GM21381 (cell line): ENCODE results near the gene MXI1.
A peak's percentile ranks its signal among the peaks of the same experiment; 100 is the strongest.

Experiments
- ATAC-seq: cut with Tn5 transposase; IDR thresholded peaks from one replicate; pipeline ENCODE4 v1.9.1; 2021; ENCODE audit warnings: mild to moderate bottlenecking, moderate library complexity; ENCODE audit not compliant: unreplicated experiment

MXI1 gene

GRCh38 chr10:110215286-110216170, 8.1 kb downstream of the MXI1 start:
- no peak for ATAC-seq

GRCh38 chr10:110216240-110216639, 8.8 kb downstream of the MXI1 start:
- no peak for ATAC-seq

- no peak for ATAC-seq
Measured at GRCh38 chr10:110216942-110217661, 9.7 kb downstream of the MXI1 start.

- ATAC-seq, result no peak
Measured at GRCh38 chr10:110217662-110218008, 10.2 kb downstream of the MXI1 start.

- no peak for ATAC-seq
Measured at GRCh38 chr10:110218632-110219031, 11.2 kb downstream of the MXI1 start.

GRCh38 chr10:110219884-110220283, 12.5 kb downstream of the MXI1 start:
- ATAC-seq, result no peak

- no peak for ATAC-seq
Measured at GRCh38 chr10:110220398-110220797, 13.0 kb downstream of the MXI1 start.

GRCh38 chr10:110221044-110221720, 13.8 kb downstream of the MXI1 start:
- ATAC-seq, result no peak

- ATAC-seq, result peak; percentile 38
Measured at GRCh38 chr10:110221721-110222261, 14.4 kb downstream of the MXI1 start.

- no peak for ATAC-seq
Measured at GRCh38 chr10:110222641-110223297, 15.4 kb downstream of the MXI1 start.

GRCh38 chr10:110223298-110223925, 16.0 kb downstream of the MXI1 start:
- no peak for ATAC-seq

GRCh38 chr10:110224992-110225391, 17.6 kb downstream of the MXI1 start:
- ATAC-seq, result no peak

- no peak for ATAC-seq
Measured at GRCh38 chr10:110225441-110225755, 18.0 kb downstream of the MXI1 start.

GRCh38 chr10:110225756-110226542, 18.5 kb downstream of the MXI1 start:
- ATAC-seq, result peak; percentile 74

GRCh38 chr10:110226543-110226925, 19.1 kb downstream of the MXI1 start:
- ATAC-seq, result no peak

GRCh38 chr10:110226926-110227641, 19.7 kb downstream of the MXI1 start:
- no peak for ATAC-seq

GRCh38 chr10:110228066-110228465, 20.7 kb downstream of the MXI1 start:
- no peak for ATAC-seq

GRCh38 chr10:110229155-110229554, 21.8 kb downstream of the MXI1 start:
- no peak for ATAC-seq

- no peak for ATAC-seq
Measured at GRCh38 chr10:110233846-110234245, 26.4 kb downstream of the MXI1 start.
